GM13976 (cell line): Measurements from ENCODE around the gene PXDN.

Experiments used
- DNase-seq: peaks from one replicate; pipeline ENCODE4 v3.0.0; 2012; ENCODE audit warnings: low spot score
- CTCF ChIP-seq: IDR thresholded peaks from 2 replicates; pipeline ENCODE4 v1.5.1; 2012; ENCODE audit warnings: borderline replicate concordance, mild to moderate bottlenecking; ENCODE audit not compliant: insufficient read depth; ENCODE audit errors: extremely low read depth, missing control alignments, control extremely low read depth
- in situ Hi-C: fragments of 300-500 bp; cut with MboI; formaldehyde crosslinking; loops from one replicate; pipeline ENCODE4 v1.12.0; 2022; ENCODE audit warnings: low sequenced_read_pairs, mixed read lengths, inconsistent platforms; ENCODE audit not compliant: unreplicated experiment

PXDN gene

GRCh38 chr2:1677821-1678165, 66.5 kb downstream of the PXDN start:
- in situ Hi-C loops: no loop called here
- no peak for DNase-seq
- TF ChIP-seq CTCF: no peak

GRCh38 chr2:1676913-1677820, 67.1 kb downstream of the PXDN start:
- no peak for TF ChIP-seq CTCF
- in situ Hi-C loops: no loop called here
- no peak for DNase-seq

GRCh38 chr2:1676091-1676912, 68.0 kb downstream of the PXDN start:
- in situ Hi-C loops: no loop called here
- DNase-seq: no peak
- no peak for TF ChIP-seq CTCF

- no peak for TF ChIP-seq CTCF
- in situ Hi-C loops: no loop called here
- DNase-seq: no peak
Measured at GRCh38 chr2:1675633-1676032, 68.7 kb downstream of the PXDN start.

- no peak for DNase-seq
- in situ Hi-C loops: no loop called here
- no peak for TF ChIP-seq CTCF
Measured at GRCh38 chr2:1674766-1675397, 69.4 kb downstream of the PXDN start.

- no peak for TF ChIP-seq CTCF
- DNase-seq: no peak
- in situ Hi-C loops: no loop called here
Measured at GRCh38 chr2:1674276-1674675, 70.0 kb downstream of the PXDN start.
